Epithelial cell of proximal tubule (primary cell): Measurements from ENCODE around the gene OCSTAMP. TPM values are rescaled to one million over a fixed set of nuclear protein-coding genes. Genes with fewer than 3 reads are reported as not detected.

Source experiments
- DNase-seq: peaks from one replicate; pipeline ENCODE4 v3.0.0-alpha.2; 2011; ENCODE audit warnings: low read depth
- H3K4me3 ChIP-seq: 2 replicates; pipeline ENCODE4 v1.5.1; 2011; ENCODE audit warnings: low read depth, mild to moderate bottlenecking, low read length
- CTCF ChIP-seq: conservative IDR thresholded peaks from 2 replicates; pipeline ENCODE4 v1.5.1; 2012; ENCODE audit warnings: low read depth, mild to moderate bottlenecking, low read length
- total RNA-seq: library from RNA; depleted of rRNA; stranded (reverse); fragments of >200 nt; gene quantifications from 2 replicates; pipeline ENCODE4 v1.2.3, GENCODE V29; 2015

Gene OCSTAMP
- total RNA-seq, 1 donor from 2014 or later = not detected

GRCh38 chr20:46501961-46502360 lies 48.5 kb downstream of the OCSTAMP start:
- no peak for TF ChIP-seq CTCF
- DNase-seq = no peak

DNA sequence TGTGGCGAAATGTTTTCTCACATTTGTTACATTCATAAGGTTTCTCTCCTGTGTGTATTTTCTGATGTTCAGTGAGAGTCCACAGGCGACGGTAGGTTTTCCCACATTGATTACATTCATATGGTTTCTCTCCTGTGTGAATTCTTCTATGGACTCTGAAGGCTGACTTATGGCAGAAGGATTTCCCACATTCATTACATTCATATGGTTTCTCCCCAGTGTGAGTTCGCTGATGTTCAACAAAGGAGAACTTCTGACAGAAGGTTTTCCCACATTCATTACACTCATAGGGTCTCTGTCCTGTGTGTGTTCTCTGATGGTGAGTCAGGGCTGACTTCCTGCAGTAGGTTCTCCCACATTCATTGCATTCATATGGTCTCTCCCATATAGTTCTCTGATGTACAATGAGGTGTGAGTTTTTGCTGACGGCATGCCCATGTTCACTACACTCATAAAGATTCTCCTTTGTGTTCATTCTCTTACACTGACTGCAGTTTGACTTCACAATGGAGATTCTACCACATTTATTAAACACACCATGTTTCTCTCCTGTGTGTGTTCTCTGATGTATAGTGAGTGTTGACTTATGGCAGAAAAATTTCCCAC lies 49.0 kb downstream of the OCSTAMP start:
- DNase-seq = no peak
- TF ChIP-seq CTCF = no peak
- no peak overlapping the region for H3K4me3 ChIP-seq

More at GRCh38 chr20:46501961-46502360, 48.5 kb downstream of the OCSTAMP start:
- no peak overlapping the region for H3K4me3 ChIP-seq

DNA sequence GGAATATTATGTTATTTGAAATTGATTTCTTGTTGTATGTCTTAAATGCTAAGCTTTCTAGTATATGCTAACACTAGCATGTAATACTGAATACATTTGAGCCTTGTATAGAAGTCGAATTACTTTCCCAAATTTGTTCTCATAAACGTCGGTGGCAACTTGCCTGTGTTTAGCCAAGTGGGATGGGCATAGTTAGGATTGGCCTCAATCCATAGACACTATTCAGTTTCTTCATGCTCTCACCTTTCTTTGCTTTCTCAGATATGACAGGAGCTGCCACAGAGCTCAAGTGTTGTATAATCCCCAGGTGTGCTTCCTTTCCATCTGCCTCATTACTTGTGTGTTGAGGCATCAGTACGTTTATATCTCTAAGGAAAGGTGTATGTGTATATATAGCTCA lies 56.4 kb downstream of the OCSTAMP start:
- no peak for DNase-seq
- H3K4me3 ChIP-seq = no peak overlapping the region
- TF ChIP-seq CTCF = no peak

DNA sequence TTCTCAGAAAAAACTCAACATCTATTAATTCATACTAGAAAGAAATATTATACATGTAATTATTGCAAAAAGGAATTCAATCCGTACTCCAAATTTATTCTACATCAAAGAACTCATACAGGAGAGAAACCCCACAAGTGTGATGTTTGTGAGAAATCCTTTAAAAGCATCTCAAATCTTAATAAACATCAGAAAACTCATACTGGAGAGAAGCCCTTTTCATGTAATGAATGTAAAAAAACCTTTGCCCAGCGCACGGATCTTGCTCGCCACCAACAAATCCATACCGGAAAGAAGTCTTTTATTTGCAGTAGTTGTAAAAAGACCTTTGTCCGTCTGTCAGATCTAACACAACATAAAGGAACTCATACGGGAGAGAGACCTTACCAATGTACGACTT lies 59.1 kb downstream of the OCSTAMP start:
- DNase-seq = no peak
- H3K4me3 ChIP-seq = no peak overlapping the region
- TF ChIP-seq CTCF = no peak

Other genes starting within 250 kb of the OCSTAMP start
- not detected in 2 replicates for gene CDH22, start 242.2 kb downstream of the OCSTAMP start, total RNA-seq
- gene ELMO2, start 144.0 kb downstream of the OCSTAMP start, total RNA-seq = 20.5 and 26.6 TPM in 2 replicates
- 1.9 and 2.2 TPM in 2 replicates for gene ZNF334, start 37.1 kb downstream of the OCSTAMP start, total RNA-seq
- 1.2 and 1.6 TPM in 2 replicates for gene SLC13A3, start 100.8 kb upstream of the OCSTAMP start, total RNA-seq
- 21.0 and 22.8 TPM in 2 replicates for gene TP53RK, start 138.8 kb upstream of the OCSTAMP start, total RNA-seq
- 4.6 and 12.5 TPM in 2 replicates for gene SLC2A10, start 159.0 kb upstream of the OCSTAMP start, total RNA-seq